Stomach (tissue), 19 donors: ENCODE measurements around the gene NDUFAF2. TPM values are rescaled to one million over a fixed set of nuclear protein-coding genes. Genes with fewer than 3 reads are reported as not detected.
A peak's percentile ranks its signal among the peaks of the same experiment; 100 is the strongest.

Experiments used
- DNase-seq, 2 donors: peaks; one replicate each; pipeline versions ENCODE4 v3.0.0 to v3.0.0-alpha.2; 2013 to 2019
- H3K27ac ChIP-seq, 5 donors: fragments of 200-600 bp in 4 of 5; sonication (generic) in 4 of 5; one replicate each; pipeline ENCODE4 v1.5.1; 2013 to 2019; ENCODE audit warnings: mild to moderate bottlenecking in 1 of 5, moderate library complexity in 1 of 5
- H3K27me3 ChIP-seq, 3 donors: fragments of 200-600 bp; sonication (generic); one replicate each; pipeline ENCODE4 v1.5.1; 2017 to 2019; ENCODE audit warnings: mixed run types in 1 of 3
- H3K36me3 ChIP-seq, 4 donors: fragments of 200-600 bp; sonication (generic); 1 replicate in 3 of 4; 2 replicates in 1 of 4; pipeline ENCODE4 v1.5.1; 2016 to 2019
- H3K4me1 ChIP-seq, 4 donors: fragments of 200-600 bp; sonication (generic); one replicate each; pipeline ENCODE4 v1.5.1; 2016 to 2019
- H3K4me3 ChIP-seq, 4 donors: fragments of 200-600 bp; sonication (generic) in 3 of 4; one replicate each; pipeline ENCODE4 v1.5.1; 2016 to 2019; ENCODE audit warnings: mild to moderate bottlenecking in 1 of 4
- H3K9me3 ChIP-seq, 4 donors: fragments of 200-600 bp; sonication (generic); one replicate each; pipeline ENCODE4 v1.5.1; 2016 to 2019
- EP300 ChIP-seq: sonication (generic); formaldehyde crosslinking; IDR thresholded peaks from one replicate; pipeline ENCODE4 v1.6.1; 2017; ENCODE audit warnings: antibody characterized with exemption
- POLR2A ChIP-seq, 4 donors: fragments of 450-650 bp; IDR thresholded peaks; one replicate each; pipeline ENCODE4 v1.6.1; 2016; ENCODE audit warnings: antibody characterized with exemption in 4 of 4, control low read depth in 2 of 4, mild to moderate bottlenecking in 1 of 4, moderate library complexity in 1 of 4
- POLR2AphosphoS5 ChIP-seq, 3 donors: sonication (generic); formaldehyde crosslinking; IDR thresholded peaks; one replicate each; pipeline ENCODE4 v1.6.1; 2016; ENCODE audit warnings: antibody characterized with exemption in 3 of 3
- WGBS, 5 donors: extraction: QIAGEN DNeasy Blood & Tissue Kit in 3 of 5; methylation state at CpG; one replicate each; pipeline versions ENCODE4 v1.1.5 to v1.1.7; 2013 to 2018; 5-methylcytosine and 5-hydroxymethylcytosine counted together
- intact Hi-C: fragments of 100-400 bp; cut with DNase I; formaldehyde crosslinking; loops from one replicate; pipeline ENCODE4 v1.15.1; 2023; ENCODE audit warnings: low total_unique reads
- long read RNA-seq, 10 donors: transcript quantifications; one replicate each; lab custom pipeline, GENCODE V29; 2026
- polyA plus RNA-seq, 3 donors: library from polyadenylated mRNA; stranded (reverse); fragments of 200-250 nt; gene quantifications; one replicate each; pipeline ENCODE4 v1.2.3, GENCODE V29; 2013
- total RNA-seq, 5 donors: library from RNA; depleted of rRNA; stranded (reverse); fragments of >200 nt; gene quantifications; one replicate each; pipeline versions ENCODE4 v1.1.0 to v1.2.3, GENCODE V29; 2014 to 2016
- TF ChIP-seq, protein P1 (sequence below), 7 experiments: fragments of 450-650 bp in 4 of 7; fragments of 200-600 bp in 3 of 7; sonication (generic) in 3 of 7; IDR thresholded peaks; one replicate each; pipeline ENCODE4 v1.5.1; 2016 to 2019; ENCODE audit warnings: antibody characterized with exemption in 7 of 7, control low read depth in 2 of 7, mild to moderate bottlenecking in 1 of 7
- donor health status: healthy with polysubstance abuse.
- donor health status: Bipolar disorder and iron deficiency.
- donor health status: healthy.

NDUFAF2 gene, protein sequence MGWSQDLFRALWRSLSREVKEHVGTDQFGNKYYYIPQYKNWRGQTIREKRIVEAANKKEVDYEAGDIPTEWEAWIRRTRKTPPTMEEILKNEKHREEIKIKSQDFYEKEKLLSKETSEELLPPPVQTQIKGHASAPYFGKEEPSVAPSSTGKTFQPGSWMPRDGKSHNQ
- total RNA-seq (10 to 100 TPM in 4 of 5 donors, 1 to 10 TPM in 1; 3.5 to 34.8 (median 15.2) TPM), polyA plus RNA-seq (10 to 100 TPM; 45.6 to 61.9 (median 59.1) TPM)
- long read RNA-seq, donor 1, transcript NDUFAF2-201 (4 exons, 719 nt), result major isoform, 11 of 12 reads
- long read RNA-seq, donor 1, partial matches to known transcripts, result 0 of 12 reads
- long read RNA-seq, donor 1, other reads (novel, unspliced or antisense), result 0 of 12 reads
- long read RNA-seq, donor 2, transcript NDUFAF2-201 (4 exons, 719 nt), result major isoform, 11 of 12 reads
- long read RNA-seq, donor 2, partial matches to known transcripts, result 0 of 12 reads
- long read RNA-seq, donor 2, other reads (novel, unspliced or antisense), result 0 of 12 reads
- long read RNA-seq, donor 3, transcript NDUFAF2-201 (4 exons, 719 nt), result major isoform, 5 of 8 reads
- long read RNA-seq, donor 3, partial matches to known transcripts, result 0 of 8 reads
- long read RNA-seq, donor 3, other reads (novel, unspliced or antisense), result 0 of 8 reads
- long read RNA-seq, donor 4, partial matches to known transcripts, result 0 of 4 reads
- long read RNA-seq, donor 4, other reads (novel, unspliced or antisense), result 0 of 4 reads
- long read RNA-seq, donor 5, transcript NDUFAF2-201 (4 exons, 719 nt), result major isoform, 28 of 29 reads
- long read RNA-seq, donor 5, partial matches to known transcripts, result 0 of 29 reads
- long read RNA-seq, donor 5, other reads (novel, unspliced or antisense), result 0 of 29 reads
- long read RNA-seq, donor 6, transcript NDUFAF2-201 (4 exons, 719 nt), result major isoform, 34 of 39 reads
- long read RNA-seq, donor 6, partial matches to known transcripts, result 0 of 39 reads
- long read RNA-seq, donor 6, other reads (novel, unspliced or antisense), result 5 of 39 reads
- long read RNA-seq, donor 7, transcript NDUFAF2-201 (4 exons, 719 nt), result major isoform, 17 of 18 reads
- long read RNA-seq, donor 7, partial matches to known transcripts, result 0 of 18 reads
- long read RNA-seq, donor 7, other reads (novel, unspliced or antisense), result 0 of 18 reads
- long read RNA-seq, donor 8, transcript NDUFAF2-201 (4 exons, 719 nt), result major isoform, 27 of 27 reads
- long read RNA-seq, donor 8, partial matches to known transcripts, result 0 of 27 reads
- long read RNA-seq, donor 8, other reads (novel, unspliced or antisense), result 0 of 27 reads
- long read RNA-seq, donor 9, transcript NDUFAF2-202 (3 exons, 461 nt), result minor isoform, 5 of 40 reads
- long read RNA-seq, donor 9, transcript NDUFAF2-201 (4 exons, 719 nt), result major isoform, 21 of 40 reads
- long read RNA-seq, donor 9, partial matches to known transcripts, result 14 of 40 reads
- long read RNA-seq, donor 9, other reads (novel, unspliced or antisense), result 0 of 40 reads
- long read RNA-seq, donor 10, transcript NDUFAF2-201 (4 exons, 719 nt), result major isoform, 7 of 7 reads
- long read RNA-seq, donor 10, partial matches to known transcripts, result 0 of 7 reads
- long read RNA-seq, donor 10, other reads (novel, unspliced or antisense), result 0 of 7 reads

- intact Hi-C loops, result no loop called here
- Histone ChIP-seq H3K4me3 (peak within 1 kb of the TSS; percentile 56 to 91 (median 70)), H3K36me3 (no peaks in the 10 kb centered on the region), H3K4me1 (peaks cover 7 to 36% (median 22%) of the 10 kb centered on the region in 4 donors), H3K27ac (peak within 1 kb of the TSS; percentile 55 to 88 (median 86)), H3K27me3 (no peaks in the 10 kb centered on the region), H3K9me3 (no peaks in the 10 kb centered on the region)
- WGBS, 5 donors, result 1 to 3% (median 3%) methylated on average over 51 to 64 of the region's 64 CpGs
- TF ChIP-seq POLR2AphosphoS5 (IDR thresholded peaks at IDR 0.05) (peak in 2 of 3 donors; percentile 54 to 66), POLR2A (IDR thresholded peaks at IDR 0.05) (no peak), EP300 (no peak)
- DNase-seq, result peak; percentile 92 to 97
Measured at GRCh38 chr5:60944904-60945812, at the start of gene NDUFAF2, which contains the start of gene ERCC8. NDUFAF2 (plus strand) TSS chr5:60945205; CDS start chr5:60945256, 51 bp downstream. ERCC8 (minus strand) TSS chr5:60945070; CDS start chr5:60945008, 62 bp downstream.

DNA sequence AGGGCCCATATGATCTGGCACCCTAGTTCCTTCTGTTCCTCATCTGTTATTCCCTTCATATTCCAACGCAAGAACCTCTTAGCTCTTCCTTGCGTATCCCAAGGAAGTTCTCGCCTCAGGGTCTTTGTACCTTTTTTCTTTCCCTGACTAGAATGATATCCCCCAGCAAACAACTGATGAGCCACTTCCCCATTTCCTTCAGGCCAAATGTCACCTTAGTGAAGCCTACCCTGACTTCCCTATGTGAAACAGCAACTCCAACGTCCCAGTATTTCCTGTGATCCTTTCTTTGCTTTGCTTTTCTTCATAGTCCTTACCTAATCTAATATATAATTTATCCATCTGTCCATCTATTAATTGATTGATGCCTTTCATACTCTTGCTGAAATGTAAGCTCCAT, 48.0 kb upstream of the NDUFAF2 start:
- H3K27me3 ChIP-seq, result no peaks in the 10 kb centered on the region
- H3K4me3 ChIP-seq, result no peak overlapping the region
- peaks cover 7 to 64% (median 55%) of the 10 kb centered on the region in 4 donors for H3K36me3 ChIP-seq
- H3K27ac ChIP-seq, result no peak overlapping the region
- WGBS, 5 donors, result 84 to 96% (median 93%) methylated on average over 4 of the region's 4 CpGs
- intact Hi-C loops, result no loop called here
- TF ChIP-seq POLR2AphosphoS5 (IDR thresholded peaks at IDR 0.05), result no peak
- TF ChIP-seq, protein P1, sequence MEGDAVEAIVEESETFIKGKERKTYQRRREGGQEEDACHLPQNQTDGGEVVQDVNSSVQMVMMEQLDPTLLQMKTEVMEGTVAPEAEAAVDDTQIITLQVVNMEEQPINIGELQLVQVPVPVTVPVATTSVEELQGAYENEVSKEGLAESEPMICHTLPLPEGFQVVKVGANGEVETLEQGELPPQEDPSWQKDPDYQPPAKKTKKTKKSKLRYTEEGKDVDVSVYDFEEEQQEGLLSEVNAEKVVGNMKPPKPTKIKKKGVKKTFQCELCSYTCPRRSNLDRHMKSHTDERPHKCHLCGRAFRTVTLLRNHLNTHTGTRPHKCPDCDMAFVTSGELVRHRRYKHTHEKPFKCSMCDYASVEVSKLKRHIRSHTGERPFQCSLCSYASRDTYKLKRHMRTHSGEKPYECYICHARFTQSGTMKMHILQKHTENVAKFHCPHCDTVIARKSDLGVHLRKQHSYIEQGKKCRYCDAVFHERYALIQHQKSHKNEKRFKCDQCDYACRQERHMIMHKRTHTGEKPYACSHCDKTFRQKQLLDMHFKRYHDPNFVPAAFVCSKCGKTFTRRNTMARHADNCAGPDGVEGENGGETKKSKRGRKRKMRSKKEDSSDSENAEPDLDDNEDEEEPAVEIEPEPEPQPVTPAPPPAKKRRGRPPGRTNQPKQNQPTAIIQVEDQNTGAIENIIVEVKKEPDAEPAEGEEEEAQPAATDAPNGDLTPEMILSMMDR (IDR thresholded peaks at IDR 0.05), result no peak
- no peak for TF ChIP-seq POLR2A (IDR thresholded peaks at IDR 0.05)
- TF ChIP-seq EP300, result no peak
- H3K4me1 ChIP-seq, result no peaks in the 10 kb centered on the region
- H3K9me3 ChIP-seq, result no peaks in the 10 kb centered on the region
- no peak for DNase-seq

- H3K9me3 ChIP-seq, result no peaks in the 10 kb centered on the region
- H3K36me3 ChIP-seq, result peaks cover 0 to 19% (median 5%) of the 10 kb centered on the region in 4 donors
- TF ChIP-seq POLR2A (IDR thresholded peaks at IDR 0.05) (no peak), POLR2AphosphoS5 (IDR thresholded peaks at IDR 0.05) (no peak), EP300 (no peak)
- TF ChIP-seq, protein P1 (IDR thresholded peaks at IDR 0.05), result no peak
- H3K27ac ChIP-seq, result no peak overlapping the region
- H3K4me3 ChIP-seq, result no peak overlapping the region
- intact Hi-C loops, result no loop called here
- H3K4me1 ChIP-seq, result no peaks in the 10 kb centered on the region
- no peak for DNase-seq
- WGBS, 5 donors, result 56 to 68% (median 63%) methylated on average over 4 of the region's 4 CpGs
- no peaks in the 10 kb centered on the region for H3K27me3 ChIP-seq
Measured at GRCh38 chr5:60903356-60903755, 41.6 kb upstream of the NDUFAF2 start.
